Measurements from ENCODE around the gene PLEKHF1. TPM values are rescaled to one million over a fixed set of nuclear protein-coding genes. Genes with fewer than 3 reads are reported as not detected.
"Not testable (repeated sequence)": the region's sequence is repeated elsewhere in the genome, so short reads cannot be mapped to it uniquely, and the experiment has no call there.

The PLEKHF1 gene
- total RNA-seq, 4 donors from 2014 or later = 69.1 to 164 (median 135) TPM

DNA sequence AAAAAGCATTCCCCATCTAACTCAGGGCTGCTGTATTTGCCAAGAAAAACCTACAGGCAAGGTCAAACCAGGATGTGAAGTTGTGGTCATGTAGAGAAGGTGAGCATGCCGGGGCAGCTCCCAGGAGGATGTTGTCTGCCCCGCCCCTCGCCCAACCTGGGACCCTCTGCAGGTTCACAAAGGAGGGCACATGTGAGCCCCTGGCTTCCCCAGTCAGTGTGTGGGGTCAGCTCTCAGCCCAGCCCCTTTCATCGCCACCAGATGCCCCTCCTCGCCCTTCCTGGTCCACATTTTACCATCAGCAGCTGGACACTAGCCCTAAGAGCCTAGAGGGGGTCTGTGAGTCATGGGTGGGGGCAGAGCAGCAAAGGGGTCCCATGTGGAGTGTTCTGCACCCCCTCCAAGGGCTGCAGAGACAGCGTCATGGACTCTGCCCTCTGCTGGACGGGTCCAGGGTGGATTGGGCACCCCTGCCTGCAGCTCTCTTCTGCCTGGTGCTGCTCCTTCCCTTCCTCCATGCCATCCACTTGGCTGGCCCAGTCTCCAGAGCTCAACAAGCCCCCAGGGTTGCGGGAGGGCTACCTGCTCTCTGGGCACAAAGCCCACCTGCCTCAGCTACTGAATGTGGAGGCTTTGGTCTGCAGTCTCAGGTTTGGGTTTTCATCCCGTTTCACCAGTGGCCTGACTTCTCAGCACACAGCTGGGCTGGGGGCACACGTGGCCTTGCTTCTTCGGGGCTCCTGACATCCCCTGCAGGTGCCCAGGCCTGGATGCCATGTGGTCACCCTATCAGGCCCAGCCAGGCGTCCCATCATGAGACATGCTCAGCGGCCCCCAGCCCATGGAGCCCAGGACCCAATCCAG is 3.7 kb downstream of the PLEKHF1 start:
- ATAC-seq = no peak

DNA sequence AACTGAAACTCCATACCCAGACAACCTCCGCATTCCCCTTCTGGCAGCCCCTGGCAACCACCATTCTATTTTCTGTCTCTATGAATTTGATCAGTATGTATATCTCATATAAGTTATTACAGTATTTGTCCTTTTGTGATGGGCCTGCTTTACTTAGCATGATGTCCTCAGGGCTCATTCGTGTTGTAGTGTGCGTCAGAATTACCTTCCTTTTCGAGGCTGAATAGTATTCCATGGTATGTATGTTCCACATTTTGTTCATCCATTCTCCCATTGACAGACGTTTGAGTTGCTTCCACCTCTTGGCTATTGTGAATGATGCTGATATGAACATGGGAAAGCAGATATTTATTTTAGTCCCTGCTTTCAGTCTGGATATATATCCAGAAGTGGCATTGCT is 5.0 kb downstream of the PLEKHF1 start:
- H3K4me1 ChIP-seq = peaks cover 81 to 82% of the 10 kb centered on the region in 2 donors
- peak overlapping the region; percentile 94 to 100 (median 98) for H3K27ac ChIP-seq
- DNase-seq = no peak
- peak overlapping the region in 2 of 4 donors; percentile 9 to 33 for H3K4me3 ChIP-seq
- intact Hi-C loops (cut with DNase I; ENCODE audit: low total_unique reads) = no loop called here
- no peak for TF ChIP-seq POLR2A (IDR thresholded peaks at IDR 0.05)
- TF ChIP-seq, protein P1, sequence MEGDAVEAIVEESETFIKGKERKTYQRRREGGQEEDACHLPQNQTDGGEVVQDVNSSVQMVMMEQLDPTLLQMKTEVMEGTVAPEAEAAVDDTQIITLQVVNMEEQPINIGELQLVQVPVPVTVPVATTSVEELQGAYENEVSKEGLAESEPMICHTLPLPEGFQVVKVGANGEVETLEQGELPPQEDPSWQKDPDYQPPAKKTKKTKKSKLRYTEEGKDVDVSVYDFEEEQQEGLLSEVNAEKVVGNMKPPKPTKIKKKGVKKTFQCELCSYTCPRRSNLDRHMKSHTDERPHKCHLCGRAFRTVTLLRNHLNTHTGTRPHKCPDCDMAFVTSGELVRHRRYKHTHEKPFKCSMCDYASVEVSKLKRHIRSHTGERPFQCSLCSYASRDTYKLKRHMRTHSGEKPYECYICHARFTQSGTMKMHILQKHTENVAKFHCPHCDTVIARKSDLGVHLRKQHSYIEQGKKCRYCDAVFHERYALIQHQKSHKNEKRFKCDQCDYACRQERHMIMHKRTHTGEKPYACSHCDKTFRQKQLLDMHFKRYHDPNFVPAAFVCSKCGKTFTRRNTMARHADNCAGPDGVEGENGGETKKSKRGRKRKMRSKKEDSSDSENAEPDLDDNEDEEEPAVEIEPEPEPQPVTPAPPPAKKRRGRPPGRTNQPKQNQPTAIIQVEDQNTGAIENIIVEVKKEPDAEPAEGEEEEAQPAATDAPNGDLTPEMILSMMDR (IDR thresholded peaks at IDR 0.05 in 4 of 5, conservative IDR thresholded peaks at IDR 0.05 in 1 of 5) = no peak
- no peaks in the 10 kb centered on the region for H3K27me3 ChIP-seq
- in situ Hi-C loops (cut with MboI; ENCODE audit: low sequenced_read_pairs in 4 of 4) = no loop called here
- no peaks in the 10 kb centered on the region for H3K9me3 ChIP-seq
- peaks cover 0 to 17% of the 10 kb centered on the region in 2 donors for H3K36me3 ChIP-seq
- no peak for ATAC-seq

More for the DNA sequence above, 3.7 kb downstream of the PLEKHF1 start:
- H3K4me1 ChIP-seq = peaks cover 76 to 80% of the 10 kb centered on the region in 2 donors
- peak in 1 of 2 donors; percentile 56 for DNase-seq
- no peaks in the 10 kb centered on the region for H3K9me3 ChIP-seq
- H3K27ac ChIP-seq = peak overlapping the region; percentile 94 to 100 (median 98)
- intact Hi-C loops (cut with DNase I; ENCODE audit: low total_unique reads) (loop anchor here (5.0 kb wide), 1 partner anchor 1162 kb away; no protein-coding TSS in a partner anchor), in situ Hi-C loops (cut with MboI; ENCODE audit: low sequenced_read_pairs in 4 of 4) (loop anchor here in 2 of 4 donors (10.0 kb wide), 1 partner anchor 46 kb away; the partner anchor contains the start of gene C19orf12 (in 2 of the 2))
- no peaks in the 10 kb centered on the region for H3K27me3 ChIP-seq
- TF ChIP-seq, protein P1 (IDR thresholded peaks at IDR 0.05 in 4 of 5, conservative IDR thresholded peaks at IDR 0.05 in 1 of 5) = peak; percentile 13 to 53 (median 43)
- TF ChIP-seq POLR2A (IDR thresholded peaks at IDR 0.05) = no peak
- H3K4me3 ChIP-seq = peak overlapping the region in 2 of 4 donors; percentile 19 to 95
- H3K36me3 ChIP-seq = peaks cover 0 to 5% of the 10 kb centered on the region in 2 donors

DNA sequence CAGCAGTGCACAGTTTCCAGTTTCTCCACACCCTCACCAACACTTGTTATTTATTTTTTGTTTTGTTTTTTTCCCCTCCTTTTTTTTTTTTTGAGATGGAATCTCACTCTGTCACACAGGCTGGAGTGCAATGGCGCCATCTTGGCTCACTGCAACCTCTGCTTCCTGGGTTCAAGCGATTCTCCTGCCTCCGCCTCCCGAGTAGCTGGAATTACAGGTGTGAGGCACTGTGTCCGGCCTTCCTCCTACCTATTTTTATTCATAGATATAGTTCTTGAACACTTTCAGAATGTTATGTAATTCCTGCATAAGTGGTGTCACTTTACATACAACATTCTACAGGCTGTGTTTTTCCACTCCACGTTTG is 5.7 kb downstream of the PLEKHF1 start:
- in situ Hi-C loops (cut with MboI; ENCODE audit: low sequenced_read_pairs in 4 of 4); intact Hi-C loops (cut with DNase I; ENCODE audit: low total_unique reads); H3K27me3 ChIP-seq; H3K9me3 ChIP-seq: not testable (repeated sequence)
- Histone ChIP-seq H3K4me1 (peaks cover 88 to 89% of the 10 kb centered on the region in 2 donors), H3K4me3 (peak overlapping the region in 2 of 4 donors; percentile 9 to 33), H3K27ac (peak overlapping the region; percentile 94 to 100 (median 98)), H3K36me3 (peaks cover 0 to 22% of the 10 kb centered on the region in 2 donors)
- peak; percentile 0 to 16 for ATAC-seq
- peak in 1 of 2 donors; percentile 46 for DNase-seq

DNA sequence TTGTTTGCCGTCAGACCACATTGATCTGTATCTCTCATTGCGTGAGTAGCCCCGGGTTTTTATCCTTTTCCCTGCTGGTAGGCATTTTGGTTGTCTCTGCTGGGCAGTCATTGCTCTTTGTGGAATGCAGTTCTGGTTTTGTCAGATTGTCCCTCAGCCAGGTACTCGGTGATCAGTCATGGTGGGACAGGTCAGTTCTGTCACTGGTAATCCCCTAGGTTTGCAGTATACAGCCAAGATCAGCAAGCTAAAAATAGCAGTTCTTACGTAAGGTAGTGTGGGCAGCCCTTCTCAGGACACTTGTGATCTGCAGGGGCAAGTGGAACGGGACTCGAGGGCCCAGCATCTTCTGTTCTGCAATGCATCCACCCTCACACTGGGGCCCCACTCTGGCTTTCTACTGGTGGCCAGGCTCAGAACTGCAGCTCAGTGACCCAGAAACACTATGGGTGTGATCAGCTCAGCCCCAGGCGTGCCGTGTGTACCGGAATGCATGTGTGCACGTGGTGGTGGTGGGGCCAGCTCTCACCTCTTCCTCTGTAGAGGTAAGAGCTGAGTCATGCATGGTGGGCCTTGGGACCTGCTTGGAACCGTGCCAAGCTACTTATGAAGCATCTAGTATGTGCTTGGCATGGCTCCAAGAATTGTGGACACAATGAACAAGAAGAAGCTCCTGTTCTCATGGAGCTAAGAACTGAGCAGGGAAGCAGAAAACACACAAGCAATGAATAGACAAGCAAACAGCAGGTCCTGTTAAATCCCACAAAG is 6.3 kb downstream of the PLEKHF1 start:
- TF ChIP-seq POLR2A (IDR thresholded peaks at IDR 0.05) = peak; percentile 51 to 79
- TF ChIP-seq, protein P1 (IDR thresholded peaks at IDR 0.05 in 4 of 5, conservative IDR thresholded peaks at IDR 0.05 in 1 of 5) = peak; percentile 46 to 78 (median 52)
- Histone ChIP-seq H3K27ac (peak overlapping the region; percentile 94 to 100 (median 98)), H3K4me3 (peak overlapping the region in 3 of 4 donors; percentile 9 to 33 (median 29)), H3K27me3 (no peaks in the 10 kb centered on the region), H3K9me3 (no peaks in the 10 kb centered on the region), H3K36me3 (peaks cover 0 to 24% of the 10 kb centered on the region in 2 donors), H3K4me1 (peaks cover 94 to 95% of the 10 kb centered on the region in 2 donors)
- peak; percentile 86 to 92 for DNase-seq
- intact Hi-C loops (cut with DNase I; ENCODE audit: low total_unique reads) = no loop called here
- ATAC-seq = peak; percentile 81 to 85
- in situ Hi-C loops (cut with MboI; ENCODE audit: low sequenced_read_pairs in 4 of 4) = no loop called here

Data from gastrocnemius medialis (tissue), 4 donors.